DOHH2 (cell line): Measurements from ENCODE around the gene NIPAL3.

Experiments
- CTCF ChIP-seq: fragments of 200-600 bp; sonication (generic); IDR thresholded peaks from one replicate; pipeline ENCODE4 v1.5.1; 2014; ENCODE audit warnings: antibody characterized with exemption, mild to moderate bottlenecking, low read depth, low read length; ENCODE audit not compliant: poor library complexity, severe bottlenecking
- EZH2phosphoT487 ChIP-seq: fragments of 200-600 bp; sonication (generic); IDR thresholded peaks from 2 replicates; pipeline ENCODE4 v1.6.1; 2017; ENCODE audit warnings: borderline replicate concordance, mild to moderate bottlenecking, antibody characterized with exemption, low read length, moderate library complexity, mixed read lengths

- TF ChIP-seq CTCF: no peak
- no peak for TF ChIP-seq EZH2phosphoT487
These were observed 70.9 kb downstream of the NIPAL3 start for GRCh38 chr1:24486331-24487065.
